GM12891 (cell line): Measurements from ENCODE around the gene FRMD5.

Experiments
- POLR2A ChIP-seq: IDR thresholded peaks from 2 replicates; pipeline ENCODE4 v1.6.1; 2011; ENCODE audit warnings: low read depth, low read length, control low read depth
- POLR2AphosphoS5 ChIP-seq: IDR thresholded peaks from 2 replicates; pipeline ENCODE4 v1.6.1; 2011; ENCODE audit warnings: low read depth, low read length, control low read depth
- SPI1 ChIP-seq: IDR thresholded peaks from 2 replicates; pipeline ENCODE4 v1.6.1; 2011; ENCODE audit warnings: low read depth, low read length, control low read depth
- TAF1 ChIP-seq: IDR thresholded peaks from 2 replicates; pipeline ENCODE4 v1.6.1; 2011; ENCODE audit warnings: low read depth, low read length, control low read depth

DNA sequence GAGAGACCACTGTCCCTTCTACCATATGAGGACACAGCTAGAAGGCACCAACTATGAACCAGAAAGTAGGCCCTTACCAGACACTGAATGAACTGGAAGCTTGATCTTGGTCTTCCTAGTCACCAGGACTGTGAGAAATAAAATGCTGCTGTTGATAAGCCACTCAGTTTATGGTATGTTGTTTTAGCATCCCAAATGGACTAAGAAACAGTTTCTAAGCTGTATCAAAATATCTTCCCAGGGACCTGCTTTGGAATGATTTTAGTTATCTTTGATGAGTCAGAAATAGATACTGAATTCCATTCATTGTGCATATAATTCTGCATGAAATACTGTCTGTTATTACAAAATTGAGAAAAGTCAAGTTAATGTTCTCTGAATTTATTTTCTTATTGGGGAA, 349.6 kb downstream of the FRMD5 start:
- TF ChIP-seq POLR2A (no peak), POLR2AphosphoS5 (no peak), TAF1 (no peak), SPI1 (no peak)
